Measurements from ENCODE around the gene ENPP6. TPM values are rescaled to one million over a fixed set of nuclear protein-coding genes. Genes with fewer than 3 reads are reported as not detected.

The ENPP6 gene
- total and polyA plus RNA-seq, 4 donors: 0.05 to 0.08 (median 0.05) TPM; not detected in 1

DNA sequence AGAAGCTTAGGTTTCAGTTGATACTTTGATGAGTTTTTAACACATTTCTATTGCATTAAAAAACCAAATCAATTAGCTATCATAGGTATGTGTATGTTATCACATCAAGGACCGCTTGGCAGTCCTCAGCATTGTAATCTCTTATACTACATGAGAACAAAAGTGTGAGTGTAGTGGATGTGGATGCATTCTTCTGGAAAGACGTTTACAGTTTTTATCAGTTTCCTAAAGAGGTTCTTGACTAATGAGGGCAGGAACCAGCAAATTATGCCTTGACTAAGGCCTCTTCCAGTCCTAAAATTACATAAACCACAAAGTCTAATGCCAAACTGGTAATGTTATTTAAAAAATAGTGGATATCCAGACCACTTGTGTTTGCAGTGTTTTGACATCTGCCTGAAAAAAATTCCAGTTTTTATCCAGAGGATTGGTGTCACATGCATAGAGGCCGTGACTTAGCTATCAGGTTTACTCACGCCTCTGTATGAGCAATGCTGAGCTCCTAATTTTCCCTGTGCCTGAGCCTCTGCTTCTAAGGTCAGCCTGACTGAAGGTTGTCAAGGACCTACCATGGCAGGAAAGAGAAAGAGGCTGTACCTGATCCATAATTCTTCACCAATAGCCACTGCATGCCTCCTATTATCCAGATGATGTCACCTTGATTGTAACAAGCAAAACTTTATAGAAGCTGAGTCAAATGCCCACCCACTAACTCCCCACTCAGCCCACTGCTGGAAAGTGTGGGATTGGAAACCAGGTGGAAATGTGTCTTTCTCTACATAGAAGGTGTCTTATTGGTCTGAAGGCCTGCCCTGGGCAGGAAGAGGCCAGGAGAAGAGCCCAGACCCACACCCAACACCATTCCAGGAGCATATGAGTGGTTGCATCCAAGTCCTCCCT is 68.7 kb downstream of the ENPP6 start:
- Histone ChIP-seq H3K9ac (ENCODE audit: low read depth in 1 of 2, low read length in 2 of 2) (no peak overlapping the region), H3K4me1 (ENCODE audit: control insufficient read depth in 4 of 4, insufficient read depth in 4 of 4, low read length in 3 of 4) (peaks cover 6 to 35% (median 26%) of the 10 kb centered on the region in 4 donors), H3K27me3 (ENCODE audit: control insufficient read depth in 4 of 4, insufficient read depth in 4 of 4, low read length in 3 of 4) (no peaks in the 10 kb centered on the region), H3K4me3 (ENCODE audit: low read depth in 1 of 3, low read length in 3 of 3) (no peak overlapping the region), H3K9me3 (ENCODE audit: control insufficient read depth in 4 of 4, low read length in 3 of 4) (no peaks in the 10 kb centered on the region), H3K36me3 (ENCODE audit: control insufficient read depth in 4 of 4, insufficient read depth in 3 of 4, low read depth in 1 of 4, low read length in 3 of 4) (no peaks in the 10 kb centered on the region), H3K27ac (ENCODE audit: low read depth in 1 of 2, low read length in 2 of 2) (no peak overlapping the region)
- no peak for TF ChIP-seq FOXA1 (IDR thresholded peaks at IDR 0.05)
- peak in 1 of 2 donors; percentile 5 for TF ChIP-seq RXRA (IDR thresholded peaks at IDR 0.05)
- 85% methylated on average over 4 of the region's 4 CpGs for WGBS
- no peak for DNase-seq (ENCODE audit: low spot score)

DNA sequence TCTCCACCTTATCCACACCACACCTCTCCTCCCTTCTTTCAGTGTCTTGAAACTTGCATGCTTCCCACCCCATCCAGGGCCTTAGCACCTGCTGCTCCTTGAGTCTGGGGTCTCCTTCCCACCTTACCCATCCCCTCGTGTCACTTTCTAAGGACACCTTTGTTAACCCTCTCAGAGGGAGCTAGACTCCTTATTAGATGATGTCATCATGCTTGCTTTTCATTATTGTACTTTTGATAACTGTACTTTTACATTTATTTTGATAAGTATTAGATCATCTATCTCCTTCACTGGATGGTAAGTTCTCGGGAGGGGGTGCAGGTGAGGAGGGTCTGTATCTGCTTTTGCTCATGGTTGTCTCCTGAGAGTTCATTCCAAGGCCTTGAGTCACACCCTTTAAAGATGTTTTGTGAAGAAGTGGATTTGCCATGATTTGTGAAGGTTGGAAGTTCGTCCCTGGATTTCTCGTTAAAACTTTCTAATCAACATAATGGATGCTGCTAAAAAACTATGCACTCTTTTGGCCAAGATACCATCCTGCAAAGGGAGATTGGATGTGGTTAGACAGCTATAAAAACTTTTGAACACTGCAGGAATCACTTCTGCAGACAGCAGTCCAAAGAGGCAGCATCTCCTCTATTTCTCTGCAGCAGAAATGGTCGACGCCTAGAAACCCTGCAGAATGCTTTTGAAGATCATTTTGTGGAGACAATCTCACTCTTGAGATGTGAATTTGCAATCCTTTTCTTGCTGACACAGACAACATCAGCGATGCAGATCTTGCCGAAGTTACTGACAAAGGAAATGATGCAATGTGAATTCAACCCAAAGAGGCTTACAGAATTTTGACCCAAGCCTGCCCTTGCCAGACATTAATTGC is 69.6 kb downstream of the ENPP6 start:
- H3K4me1 ChIP-seq (ENCODE audit: control insufficient read depth in 4 of 4, insufficient read depth in 4 of 4, low read length in 3 of 4): peaks cover 6 to 34% (median 25%) of the 10 kb centered on the region in 4 donors
- TF ChIP-seq FOXA1 (IDR thresholded peaks at IDR 0.05): no peak
- no peak for TF ChIP-seq FOXA2 (IDR thresholded peaks at IDR 0.05)
- TF ChIP-seq, protein P1, sequence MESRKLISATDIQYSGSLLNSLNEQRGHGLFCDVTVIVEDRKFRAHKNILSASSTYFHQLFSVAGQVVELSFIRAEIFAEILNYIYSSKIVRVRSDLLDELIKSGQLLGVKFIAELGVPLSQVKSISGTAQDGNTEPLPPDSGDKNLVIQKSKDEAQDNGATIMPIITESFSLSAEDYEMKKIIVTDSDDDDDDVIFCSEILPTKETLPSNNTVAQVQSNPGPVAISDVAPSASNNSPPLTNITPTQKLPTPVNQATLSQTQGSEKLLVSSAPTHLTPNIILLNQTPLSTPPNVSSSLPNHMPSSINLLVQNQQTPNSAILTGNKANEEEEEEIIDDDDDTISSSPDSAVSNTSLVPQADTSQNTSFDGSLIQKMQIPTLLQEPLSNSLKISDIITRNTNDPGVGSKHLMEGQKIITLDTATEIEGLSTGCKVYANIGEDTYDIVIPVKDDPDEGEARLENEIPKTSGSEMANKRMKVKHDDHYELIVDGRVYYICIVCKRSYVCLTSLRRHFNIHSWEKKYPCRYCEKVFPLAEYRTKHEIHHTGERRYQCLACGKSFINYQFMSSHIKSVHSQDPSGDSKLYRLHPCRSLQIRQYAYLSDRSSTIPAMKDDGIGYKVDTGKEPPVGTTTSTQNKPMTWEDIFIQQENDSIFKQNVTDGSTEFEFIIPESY (IDR thresholded peaks at IDR 0.05): no peak
- TF ChIP-seq, protein P2, sequence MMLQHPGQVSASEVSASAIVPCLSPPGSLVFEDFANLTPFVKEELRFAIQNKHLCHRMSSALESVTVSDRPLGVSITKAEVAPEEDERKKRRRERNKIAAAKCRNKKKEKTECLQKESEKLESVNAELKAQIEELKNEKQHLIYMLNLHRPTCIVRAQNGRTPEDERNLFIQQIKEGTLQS (IDR thresholded peaks at IDR 0.05): no peak
- TF ChIP-seq JUND (IDR thresholded peaks at IDR 0.05): no peak
- TF ChIP-seq TAF1 (conservative IDR thresholded peaks at IDR 0.05): no peak
- no peak for TF ChIP-seq YY1 (IDR thresholded peaks at IDR 0.05)
- TF ChIP-seq HNF4A (conservative IDR thresholded peaks at IDR 0.05): no peak
- TF ChIP-seq, protein P3, sequence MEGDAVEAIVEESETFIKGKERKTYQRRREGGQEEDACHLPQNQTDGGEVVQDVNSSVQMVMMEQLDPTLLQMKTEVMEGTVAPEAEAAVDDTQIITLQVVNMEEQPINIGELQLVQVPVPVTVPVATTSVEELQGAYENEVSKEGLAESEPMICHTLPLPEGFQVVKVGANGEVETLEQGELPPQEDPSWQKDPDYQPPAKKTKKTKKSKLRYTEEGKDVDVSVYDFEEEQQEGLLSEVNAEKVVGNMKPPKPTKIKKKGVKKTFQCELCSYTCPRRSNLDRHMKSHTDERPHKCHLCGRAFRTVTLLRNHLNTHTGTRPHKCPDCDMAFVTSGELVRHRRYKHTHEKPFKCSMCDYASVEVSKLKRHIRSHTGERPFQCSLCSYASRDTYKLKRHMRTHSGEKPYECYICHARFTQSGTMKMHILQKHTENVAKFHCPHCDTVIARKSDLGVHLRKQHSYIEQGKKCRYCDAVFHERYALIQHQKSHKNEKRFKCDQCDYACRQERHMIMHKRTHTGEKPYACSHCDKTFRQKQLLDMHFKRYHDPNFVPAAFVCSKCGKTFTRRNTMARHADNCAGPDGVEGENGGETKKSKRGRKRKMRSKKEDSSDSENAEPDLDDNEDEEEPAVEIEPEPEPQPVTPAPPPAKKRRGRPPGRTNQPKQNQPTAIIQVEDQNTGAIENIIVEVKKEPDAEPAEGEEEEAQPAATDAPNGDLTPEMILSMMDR (IDR thresholded peaks at IDR 0.05; ENCODE audit: low read depth, low read length, missing input control): no peak
- TF ChIP-seq GABPA (IDR thresholded peaks at IDR 0.05 in 1 of 2, conservative IDR thresholded peaks at IDR 0.05 in 1 of 2): no peak
- no peak for TF ChIP-seq EGR1 (IDR thresholded peaks at IDR 0.05; ENCODE audit: low read depth in 2 of 2)
- no peak for DNase-seq (ENCODE audit: low spot score)
- no peak overlapping the region for H3K9ac ChIP-seq (ENCODE audit: low read depth in 1 of 2, low read length in 2 of 2)
- no peaks in the 10 kb centered on the region for H3K27me3 ChIP-seq (ENCODE audit: control insufficient read depth in 4 of 4, insufficient read depth in 4 of 4, low read length in 3 of 4)
- no peaks in the 10 kb centered on the region for H3K36me3 ChIP-seq (ENCODE audit: control insufficient read depth in 4 of 4, insufficient read depth in 3 of 4, low read depth in 1 of 4, low read length in 3 of 4)
- no peak overlapping the region for H3K27ac ChIP-seq (ENCODE audit: low read depth in 1 of 2, low read length in 2 of 2)
- H3K4me3 ChIP-seq (ENCODE audit: low read depth in 1 of 3, low read length in 3 of 3): no peak overlapping the region
- no peaks in the 10 kb centered on the region for H3K9me3 ChIP-seq (ENCODE audit: control insufficient read depth in 4 of 4, low read length in 3 of 4)
- 62% methylated on average over 8 of the region's 8 CpGs for WGBS
